HL-60/S4 (cell line): ENCODE data around the gene PAFAH1B2.
"Not testable (repeated sequence)": the region's sequence is repeated elsewhere in the genome, so short reads cannot be mapped to it uniquely, and the experiment has no call there.

Experiments used
- in situ Hi-C: fragments of 300-500 bp; cut with MboI; formaldehyde crosslinking; loops from 2 replicates; pipeline ENCODE4 v1.14.3; 2022; ENCODE audit warnings: low sequenced_read_pairs

The PAFAH1B2 gene

GRCh38 chr11:117143871-117144476 is at the start of gene PAFAH1B2:
PAFAH1B2 (plus strand) TSS chr11:117144287; CDS start chr11:117152448, 8,161 bp downstream.
- in situ Hi-C loops = no loop called here

- in situ Hi-C loops = no loop called here
Measured at GRCh38 chr11:117094776-117095175, 49.3 kb upstream of the PAFAH1B2 start.

- in situ Hi-C loops = no loop called here
Measured at GRCh38 chr11:117095284-117096161, 48.6 kb upstream of the PAFAH1B2 start.

- in situ Hi-C loops = no loop called here
Measured at GRCh38 chr11:117096201-117096991, 47.7 kb upstream of the PAFAH1B2 start.

- in situ Hi-C loops = no loop called here
Measured at GRCh38 chr11:117097014-117097388, 47.1 kb upstream of the PAFAH1B2 start.

GRCh38 chr11:117097389-117098268 is 46.5 kb upstream of the PAFAH1B2 start:
- in situ Hi-C loops = no loop called here

GRCh38 chr11:117098269-117099232 is 45.5 kb upstream of the PAFAH1B2 start, which contains the start of gene SIK3:
SIK3 (minus strand) TSS chr11:117098428; CDS start chr11:117098415, 13 bp downstream.
- in situ Hi-C loops = no loop called here

GRCh38 chr11:117099696-117100095 is 44.4 kb upstream of the PAFAH1B2 start:
- in situ Hi-C loops = loop anchor here (10.0 kb wide), 1 partner anchor 225 kb away; no protein-coding TSS in a partner anchor

GRCh38 chr11:117100556-117100955 is 43.5 kb upstream of the PAFAH1B2 start:
- in situ Hi-C loops = loop anchor here (10.0 kb wide), 1 partner anchor 226 kb away; no protein-coding TSS in a partner anchor

- in situ Hi-C loops = loop anchor here (10.0 kb wide), 1 partner anchor 233 kb away; no protein-coding TSS in a partner anchor
Measured at GRCh38 chr11:117107701-117108590, 36.1 kb upstream of the PAFAH1B2 start.

GRCh38 chr11:117110294-117110950 is 33.7 kb upstream of the PAFAH1B2 start:
- in situ Hi-C loops = no loop called here

GRCh38 chr11:117112497-117112896 is 31.6 kb upstream of the PAFAH1B2 start:
- in situ Hi-C loops = not testable (repeated sequence)

- in situ Hi-C loops = not testable (repeated sequence)
Measured at GRCh38 chr11:117112939-117113338, 31.1 kb upstream of the PAFAH1B2 start.

- in situ Hi-C loops = no loop called here
Measured at GRCh38 chr11:117117681-117118080, 26.4 kb upstream of the PAFAH1B2 start.

- in situ Hi-C loops = no loop called here
Measured at GRCh38 chr11:117121176-117121575, 22.9 kb upstream of the PAFAH1B2 start.

- in situ Hi-C loops = no loop called here
Measured at GRCh38 chr11:117122556-117122955, 21.5 kb upstream of the PAFAH1B2 start.

GRCh38 chr11:117126223-117126965 is 17.7 kb upstream of the PAFAH1B2 start:
- in situ Hi-C loops = no loop called here
